ENCODE results near the gene WARS2.

The WARS2 gene

GRCh38 chr1:119010201-119010600 lies 130.3 kb downstream of the WARS2 start:
- no peak for DNase-seq

GRCh38 chr1:119009312-119009655 lies 131.2 kb downstream of the WARS2 start:
- DNase-seq, result no peak

- peak; percentile 21 for DNase-seq
Observed at GRCh38 chr1:119008483-119009311, 131.8 kb downstream of the WARS2 start.

GRCh38 chr1:119007670-119008482 lies 132.6 kb downstream of the WARS2 start:
- DNase-seq, result no peak

GRCh38 chr1:119007339-119007669 lies 133.1 kb downstream of the WARS2 start:
- DNase-seq, result no peak

DNA sequence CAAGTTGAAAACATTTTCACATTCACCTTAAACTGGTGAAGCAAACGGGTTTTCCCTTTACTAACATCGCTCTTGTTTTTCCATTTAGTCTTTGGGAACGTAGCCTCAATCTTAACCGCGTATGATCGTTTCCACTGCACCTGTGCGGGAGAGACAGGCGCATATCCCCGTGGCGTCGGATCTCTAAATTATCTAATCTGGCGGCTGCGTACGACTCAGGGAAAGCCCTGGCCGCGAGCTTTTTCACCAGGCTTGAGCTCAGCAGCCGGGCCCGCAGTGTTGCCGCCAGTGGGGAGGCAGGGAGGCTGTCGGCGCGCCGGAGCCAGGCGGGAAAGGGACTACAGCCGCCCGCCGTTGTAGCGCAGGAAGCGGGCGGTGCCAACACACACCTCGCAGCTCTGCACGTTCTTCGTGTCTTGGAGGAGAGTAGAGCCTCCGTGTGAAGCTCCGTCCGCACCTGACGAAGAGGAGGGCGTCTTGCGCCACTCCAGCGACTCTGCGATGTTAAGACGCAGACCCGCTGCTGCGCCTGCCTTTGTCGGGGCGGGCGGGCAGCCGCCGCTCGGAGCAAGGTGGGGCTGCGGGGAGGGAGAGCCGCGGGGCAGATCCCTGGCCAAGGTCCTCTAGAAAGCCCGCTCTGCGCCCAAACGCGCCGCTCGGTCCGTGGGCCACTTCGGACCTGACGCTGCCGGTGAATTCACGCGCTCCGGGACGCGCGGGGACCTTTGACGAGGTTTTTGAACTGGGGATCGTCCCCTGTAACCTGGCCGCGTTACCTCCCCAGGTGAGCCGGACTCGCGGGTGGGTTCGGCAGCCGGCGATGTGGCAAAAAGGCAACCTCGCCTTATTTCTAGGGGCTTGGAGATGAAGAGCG lies 133.8 kb downstream of the WARS2 start:
- no peak for DNase-seq

GRCh38 chr1:119005724-119006405 lies 134.6 kb downstream of the WARS2 start:
- no peak for DNase-seq

DNA sequence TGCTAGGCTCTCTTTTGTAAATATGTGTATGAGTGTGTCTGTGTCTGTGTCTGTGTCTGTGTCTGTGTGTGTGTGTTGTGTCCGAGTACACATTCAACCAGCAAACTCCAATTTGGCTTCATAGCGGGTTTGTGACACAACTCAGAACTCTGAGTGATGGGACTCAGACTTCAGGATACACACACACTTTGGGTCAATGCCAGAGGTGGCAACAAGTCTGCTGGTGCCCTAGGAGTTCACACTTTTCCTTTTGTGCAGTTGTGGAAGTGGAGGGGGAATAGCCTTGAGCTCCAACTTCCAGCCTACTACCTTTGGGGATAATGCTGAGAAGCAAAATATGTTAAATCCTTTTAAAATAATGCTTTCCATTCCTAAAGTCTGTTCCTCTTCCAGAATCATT lies 135.7 kb downstream of the WARS2 start:
- no peak for DNase-seq

DNA sequence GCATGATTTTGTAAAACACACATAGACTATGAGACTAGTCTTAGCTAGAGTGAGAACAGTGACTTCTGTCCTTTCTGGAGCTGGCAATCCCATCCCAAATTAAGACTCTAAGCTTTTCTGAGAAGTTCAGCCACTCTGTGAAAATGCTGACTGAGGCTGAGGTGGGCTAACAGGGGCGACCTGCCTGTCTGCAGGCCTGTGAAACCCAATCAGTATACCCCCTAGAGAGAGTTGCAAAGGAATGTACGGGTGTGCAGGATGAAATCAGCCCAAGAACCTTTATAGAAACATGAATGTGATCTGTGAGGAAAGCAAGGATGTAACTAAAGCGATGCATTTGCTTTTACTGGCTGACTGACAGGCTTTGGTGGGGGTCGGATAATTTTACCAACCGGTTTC lies 136.3 kb downstream of the WARS2 start:
- DNase-seq, result no peak

DNA sequence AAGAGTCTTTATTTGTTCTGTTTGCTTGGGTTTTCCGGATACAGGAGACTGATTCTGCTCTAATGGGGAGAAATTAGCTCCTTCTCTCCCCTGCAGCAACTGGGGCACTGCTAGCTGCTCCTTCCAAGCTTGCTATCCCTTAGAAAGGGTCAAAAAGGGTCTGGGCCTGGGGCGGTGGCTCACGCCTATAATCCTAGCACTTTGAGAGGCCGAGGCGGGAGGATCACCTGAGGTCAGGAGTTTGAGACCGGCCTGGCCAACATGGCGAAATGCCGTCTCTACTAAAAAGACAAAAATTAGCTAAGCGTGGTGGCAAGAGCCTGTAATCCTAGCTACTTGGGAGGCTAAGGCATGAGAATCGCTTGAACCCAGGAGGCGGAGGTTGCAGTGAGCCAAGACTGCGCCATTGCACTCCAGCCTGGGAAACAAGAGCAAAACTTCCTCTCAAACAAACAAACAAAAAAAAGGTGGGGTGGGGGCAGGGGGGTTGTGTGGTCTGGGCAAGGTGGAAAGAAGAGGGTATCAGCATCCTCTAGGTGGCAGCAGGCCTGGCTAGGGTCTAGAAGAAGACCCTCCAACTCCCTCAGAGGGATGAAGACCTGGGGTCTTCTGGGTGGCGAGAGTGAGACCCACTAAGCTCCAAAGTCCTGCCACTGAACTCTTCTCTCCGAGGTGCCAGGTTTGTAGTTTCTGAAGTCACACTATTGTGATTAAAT lies 136.9 kb downstream of the WARS2 start:
- DNase-seq, result no peak

- no peak for DNase-seq
Observed at GRCh38 chr1:119002028-119002686, 138.3 kb downstream of the WARS2 start.

DNA sequence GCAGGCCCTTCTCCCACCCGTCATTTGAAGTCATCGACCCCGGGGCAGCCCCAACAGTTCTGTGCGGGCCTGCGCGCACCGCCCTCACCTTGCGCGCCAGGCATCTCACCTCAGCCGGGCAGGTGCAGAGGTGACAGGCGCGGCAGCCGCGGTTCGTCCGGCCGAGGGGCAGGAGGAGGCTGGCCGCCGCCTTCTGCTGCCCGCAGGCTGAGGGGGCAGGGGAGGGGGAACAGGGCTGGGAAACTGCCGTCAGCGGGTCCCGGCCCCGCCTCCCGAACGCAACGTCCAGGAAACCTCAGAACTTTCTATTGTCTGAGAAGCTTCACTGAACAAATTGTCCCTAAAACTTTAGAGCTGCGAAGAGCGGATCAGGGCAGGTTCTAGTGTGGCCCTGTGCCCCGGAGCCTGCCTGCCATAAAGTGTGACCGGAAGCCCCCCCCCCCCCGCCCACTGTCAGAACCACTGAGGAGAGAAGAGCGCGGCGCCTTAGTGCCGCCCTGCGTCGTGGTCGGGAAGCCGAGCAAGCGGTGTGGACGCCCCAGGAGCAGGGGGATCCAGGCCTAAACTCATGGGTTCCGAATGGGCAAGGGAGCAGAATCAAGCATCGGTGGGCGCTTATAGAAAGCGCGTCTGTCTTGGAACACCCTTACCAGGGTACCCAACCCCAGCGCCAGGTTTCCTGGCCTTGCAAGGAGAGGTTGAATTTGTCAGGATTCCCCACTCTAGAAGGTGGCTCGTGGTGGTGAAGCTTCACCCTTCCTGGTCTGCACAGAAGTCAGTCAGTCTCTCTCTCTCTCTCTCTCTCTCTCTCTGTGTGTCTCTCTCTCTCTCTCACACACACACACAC lies 139.0 kb downstream of the WARS2 start:
- DNase-seq, result no peak

DNA sequence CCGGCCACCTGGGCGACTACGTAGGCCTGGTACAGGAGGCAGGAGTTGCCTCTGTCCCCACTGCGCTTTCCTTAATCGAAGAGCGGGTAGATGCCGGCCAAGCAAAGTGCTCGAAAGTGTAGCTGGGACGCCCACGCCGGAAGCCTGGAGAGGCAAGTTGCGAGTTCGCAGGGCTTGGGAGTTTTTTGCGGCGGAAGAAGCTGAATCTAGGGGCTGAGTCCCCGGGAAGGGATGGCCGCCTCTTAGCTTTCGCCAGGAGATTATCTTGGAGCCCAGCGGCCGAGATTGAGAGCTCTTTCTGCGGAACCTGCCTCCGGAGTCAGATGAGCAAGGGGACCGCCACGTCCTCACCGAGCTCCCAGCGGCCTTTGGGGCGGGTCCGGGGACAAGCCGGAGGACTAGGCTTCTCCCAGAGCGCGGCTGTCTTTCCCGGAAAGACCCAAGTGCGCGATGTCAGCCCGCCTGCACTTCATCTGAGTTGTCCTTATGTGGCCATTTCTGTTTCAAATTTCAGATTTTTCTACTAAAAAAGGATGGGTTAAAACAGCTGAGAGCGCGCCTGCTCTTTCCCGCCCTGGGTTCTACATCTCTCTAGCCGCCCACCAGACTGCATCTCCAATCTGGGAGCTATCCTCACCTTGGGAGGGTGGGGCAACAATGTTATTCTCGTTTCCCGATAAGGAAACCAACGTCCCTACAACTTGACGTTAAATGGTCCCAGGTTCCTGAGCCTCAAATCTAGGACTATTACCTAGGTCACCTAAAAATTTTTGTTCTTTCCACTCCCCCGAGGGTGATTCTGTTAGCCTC lies 139.9 kb downstream of the WARS2 start:
- no peak for DNase-seq

GRCh38 chr1:118999348-119000071 lies 140.9 kb downstream of the WARS2 start:
- DNase-seq, result no peak

- no peak for DNase-seq
Observed at GRCh38 chr1:118998171-118998570, 142.3 kb downstream of the WARS2 start.

DNA sequence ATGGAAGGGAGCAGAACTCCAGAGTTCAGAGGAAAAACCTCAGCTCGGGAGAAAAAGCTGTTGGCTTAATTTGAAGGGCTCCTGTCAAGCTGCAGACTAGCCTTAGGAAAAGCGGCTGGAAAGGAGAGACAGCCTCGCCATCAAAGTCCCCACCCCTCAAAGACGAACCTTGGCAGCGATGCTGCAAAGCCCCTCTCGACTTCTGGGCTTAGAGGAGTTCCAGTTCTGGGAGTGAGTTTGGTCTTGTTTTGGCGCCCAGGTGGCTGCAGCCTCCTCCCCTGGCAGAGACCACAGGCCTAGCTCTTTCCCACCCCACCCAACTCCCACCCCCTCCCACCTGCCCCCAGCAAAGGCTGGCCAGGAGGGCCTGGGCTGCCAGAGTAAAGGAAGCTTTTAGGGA lies 143.2 kb downstream of the WARS2 start:
- DNase-seq, result no peak

GRCh38 chr1:118995312-118996016 lies 145.0 kb downstream of the WARS2 start:
- DNase-seq, result no peak

DNA sequence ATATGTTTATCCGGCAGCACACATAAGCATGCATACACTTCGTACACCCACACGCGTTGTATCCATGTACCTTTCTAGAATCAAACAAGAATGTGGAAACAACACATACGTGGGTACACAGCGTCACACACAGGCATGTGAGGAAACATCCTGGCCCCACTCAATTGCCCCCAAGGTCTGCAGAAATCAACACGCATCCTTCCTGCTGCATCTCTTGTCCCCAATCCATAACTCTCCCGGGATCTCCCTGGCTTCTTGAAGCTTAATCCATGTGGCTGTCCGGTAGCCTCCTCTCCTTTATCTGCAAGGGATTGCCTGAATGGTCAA lies 146.8 kb downstream of the WARS2 start:
- DNase-seq, result no peak

Data from NCI-H1694 (cell line).